GM10847 (cell line): Measurements from ENCODE around the gene AOC2.

Experiments used
- POLR2A ChIP-seq: IDR thresholded peaks from 2 replicates; pipeline ENCODE4 v1.6.1; 2011; ENCODE audit not compliant: insufficient read length; ENCODE audit errors: extremely low read depth

Gene AOC2

GRCh38 chr17:42844271-42844670 lies at the start of gene AOC2:
Gene AOC2 (plus strand): TSS chr17:42844580. CDS start chr17:42844627, 47 bp downstream.
- TF ChIP-seq POLR2A = no peak

DNA sequence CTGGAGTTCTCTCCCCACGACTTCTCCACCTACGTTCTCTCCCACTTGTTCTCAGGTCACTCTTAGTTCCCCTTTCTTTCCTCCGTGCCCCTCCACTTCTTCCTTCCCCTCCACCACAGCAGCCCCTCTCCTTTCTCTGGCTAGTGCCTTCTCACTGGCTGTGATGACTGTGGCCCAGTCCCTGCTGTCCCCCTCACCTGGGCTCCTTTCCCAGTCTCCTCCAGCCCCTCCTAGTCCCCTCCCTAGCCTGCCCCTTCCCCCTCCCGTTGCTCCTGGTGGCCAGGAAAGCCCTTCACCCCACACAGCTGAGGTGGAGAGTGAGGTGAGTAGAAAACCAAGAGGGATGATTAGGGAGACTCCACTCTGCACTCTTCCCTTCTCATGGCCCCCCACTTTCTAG lies 49.3 kb upstream of the AOC2 start:
- no peak for TF ChIP-seq POLR2A

- TF ChIP-seq POLR2A = no peak
Measured at GRCh38 chr17:42795465-42795864, 48.9 kb upstream of the AOC2 start.

GRCh38 chr17:42796066-42796758 lies 48.2 kb upstream of the AOC2 start:
- TF ChIP-seq POLR2A = no peak

DNA sequence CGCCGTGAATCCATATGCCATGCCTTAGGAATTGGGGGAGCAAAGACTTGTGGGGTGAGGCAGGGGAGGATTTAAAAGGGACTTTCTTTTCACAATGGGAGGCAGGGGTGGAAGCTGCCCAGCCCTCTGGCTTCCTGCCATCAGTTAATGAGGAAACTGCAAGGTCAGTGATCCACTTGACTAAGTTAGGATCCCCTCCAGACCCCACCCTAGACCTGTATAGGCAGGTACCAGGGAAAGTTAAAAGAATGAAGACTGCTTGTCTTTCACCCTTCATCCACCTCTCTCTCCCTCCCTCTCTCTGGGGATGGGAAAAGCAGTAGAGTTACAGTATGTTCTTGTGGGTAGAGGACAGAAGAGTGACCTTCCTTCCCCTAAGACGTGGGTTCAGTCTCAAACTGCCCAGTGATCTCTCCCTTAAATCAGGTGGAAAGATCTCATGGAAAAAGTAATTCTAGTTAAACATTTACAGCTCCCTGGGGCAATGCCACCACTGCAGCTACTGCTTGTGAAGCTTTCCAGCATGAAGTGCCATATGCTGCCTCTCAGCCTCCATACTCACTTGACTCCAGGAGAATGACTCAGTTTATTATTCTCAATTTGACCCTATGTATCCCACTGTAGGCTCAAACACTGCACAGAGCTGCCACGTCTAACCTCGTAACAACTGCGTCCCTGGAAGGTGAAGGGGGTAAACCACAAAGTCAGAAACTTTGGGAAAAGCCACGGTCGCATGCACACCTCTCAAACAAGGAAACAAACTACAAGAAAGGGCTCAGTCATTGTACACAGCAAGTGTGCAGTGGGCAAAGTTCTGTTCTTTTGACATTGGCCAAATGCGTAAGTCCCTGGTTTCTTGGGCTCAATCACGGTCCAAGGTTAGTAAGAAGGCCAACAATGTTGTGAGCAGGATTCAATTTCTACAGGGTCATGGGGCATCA lies 47.0 kb upstream of the AOC2 start:
- TF ChIP-seq POLR2A = no peak

- no peak for TF ChIP-seq POLR2A
Measured at GRCh38 chr17:42798011-42798382, 46.4 kb upstream of the AOC2 start.

- peak; percentile 46 for TF ChIP-seq POLR2A
Measured at GRCh38 chr17:42798383-42799380, 45.7 kb upstream of the AOC2 start, which contains the start of the genes CNTD1 and COA3. Gene CNTD1 (plus strand): TSS chr17:42798861. CDS start chr17:42799068, 207 bp downstream. Gene COA3 (minus strand): TSS chr17:42798704. CDS start chr17:42798681, 23 bp downstream.

DNA sequence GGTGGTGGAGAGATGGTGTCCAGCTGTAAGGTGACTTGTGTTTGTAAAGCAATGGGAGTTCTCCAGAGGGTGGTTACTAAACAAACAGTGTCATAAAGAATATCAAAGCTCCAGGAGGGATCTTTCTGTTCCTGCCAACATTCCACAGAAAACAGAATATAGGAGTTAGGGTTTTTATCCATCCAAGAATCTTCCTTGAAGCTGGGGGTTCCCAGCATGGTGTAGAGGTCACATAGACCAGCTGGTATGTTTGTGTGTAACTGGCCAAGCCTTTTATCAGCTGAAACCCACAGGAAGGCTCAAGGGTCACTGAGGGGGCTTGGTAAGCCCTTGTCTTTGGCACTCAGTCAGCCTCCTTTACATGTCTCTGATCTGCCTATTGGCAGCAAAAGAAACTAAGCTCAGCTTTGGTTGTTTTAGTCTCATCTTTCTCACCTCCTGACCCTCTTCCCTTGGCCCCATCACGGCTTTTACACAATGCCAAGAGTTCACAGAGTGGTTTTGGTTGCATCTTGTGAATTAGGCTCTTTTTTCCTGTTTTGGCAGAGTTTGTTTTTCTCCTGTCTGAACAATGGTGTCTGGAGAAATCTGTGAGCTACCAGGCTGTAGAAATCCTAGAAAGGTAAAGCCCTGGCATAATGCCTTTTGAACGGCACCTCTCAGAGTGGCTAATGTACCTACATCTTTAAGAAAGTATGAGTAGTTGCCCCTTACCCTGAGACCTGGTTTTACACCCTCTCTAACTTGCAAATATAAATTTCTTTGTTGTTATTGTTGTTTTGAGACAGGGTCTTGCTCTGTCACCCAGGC lies 41.1 kb upstream of the AOC2 start:
- TF ChIP-seq POLR2A = no peak

GRCh38 chr17:42804918-42805367 lies 39.4 kb upstream of the AOC2 start:
- TF ChIP-seq POLR2A = no peak

GRCh38 chr17:42806249-42806648 lies 38.1 kb upstream of the AOC2 start:
- no peak for TF ChIP-seq POLR2A

DNA sequence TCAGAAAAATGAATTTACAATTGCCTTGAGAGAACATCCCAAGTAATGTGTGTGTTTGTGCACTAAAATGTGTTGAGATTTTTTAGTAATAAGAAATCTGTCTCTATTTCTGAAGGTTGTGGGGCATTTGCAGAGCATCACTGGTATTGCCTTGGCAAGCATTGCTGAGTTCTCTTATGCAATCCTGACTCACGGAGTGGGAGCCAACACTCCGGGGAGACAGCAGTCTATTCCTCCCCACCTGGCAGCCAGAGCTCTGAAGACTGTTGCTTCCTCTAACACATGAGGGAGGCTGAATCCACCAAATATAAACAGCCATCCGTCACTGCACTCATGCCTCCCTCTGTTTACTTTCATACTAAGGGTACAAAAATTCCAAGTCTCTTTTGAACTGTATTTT lies 35.1 kb upstream of the AOC2 start:
- TF ChIP-seq POLR2A = no peak

GRCh38 chr17:42814633-42815399 lies 29.6 kb upstream of the AOC2 start:
- TF ChIP-seq POLR2A = no peak

DNA sequence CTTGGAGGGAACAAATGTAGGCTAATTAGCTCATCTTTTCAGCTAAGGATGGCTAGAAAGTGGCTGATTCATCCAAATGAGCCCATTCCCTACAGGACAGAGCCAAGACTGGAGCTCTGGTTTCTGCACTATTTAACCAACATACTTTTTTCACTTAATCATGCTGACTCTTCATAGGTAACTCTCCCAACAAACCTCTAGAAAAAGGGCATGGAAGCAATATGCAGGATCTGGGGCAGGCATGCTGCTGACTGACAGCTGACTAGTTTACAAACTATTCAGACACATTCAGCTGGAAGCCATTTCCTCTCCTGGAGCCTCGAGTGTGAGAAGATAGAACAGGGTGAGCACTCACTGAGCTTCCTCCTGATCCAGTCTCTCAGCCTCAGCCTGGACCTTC lies 26.5 kb upstream of the AOC2 start:
- TF ChIP-seq POLR2A = no peak
